HG03066 (cell line): Measurements from ENCODE around the gene PNLIP.

Experiments
- ATAC-seq: cut with Tn5 transposase; IDR thresholded peaks from one replicate; pipeline ENCODE4 v1.9.1; 2021; ENCODE audit warnings: low read depth; ENCODE audit not compliant: unreplicated experiment

The PNLIP gene

GRCh38 chr10:116567335-116567734 is 21.6 kb downstream of the PNLIP start:
- ATAC-seq: no peak

- no peak for ATAC-seq
These were observed 29.1 kb downstream of the PNLIP start for GRCh38 chr10:116574797-116575196.

GRCh38 chr10:116587878-116588591 is 42.3 kb downstream of the PNLIP start:
- no peak for ATAC-seq

DNA sequence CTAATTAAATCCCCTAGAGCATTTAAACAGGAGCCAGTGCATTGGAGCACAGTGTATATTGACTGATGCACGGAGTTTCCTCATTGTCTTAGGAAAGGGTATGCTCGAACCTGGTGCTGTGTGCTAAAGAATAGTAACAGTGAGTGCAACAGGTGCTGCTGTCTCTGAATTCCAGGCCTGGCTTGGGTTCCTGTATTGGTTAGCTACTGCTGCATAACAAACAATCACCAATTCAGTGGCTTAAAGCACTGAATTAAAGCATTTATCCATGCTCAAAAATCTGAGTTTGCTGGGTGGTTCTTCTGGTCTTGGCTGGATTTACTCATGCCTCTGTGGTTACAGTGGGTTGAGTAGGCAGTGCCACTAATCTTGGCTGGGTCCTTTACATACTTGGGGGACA is 43.3 kb downstream of the PNLIP start:
- no peak for ATAC-seq

DNA sequence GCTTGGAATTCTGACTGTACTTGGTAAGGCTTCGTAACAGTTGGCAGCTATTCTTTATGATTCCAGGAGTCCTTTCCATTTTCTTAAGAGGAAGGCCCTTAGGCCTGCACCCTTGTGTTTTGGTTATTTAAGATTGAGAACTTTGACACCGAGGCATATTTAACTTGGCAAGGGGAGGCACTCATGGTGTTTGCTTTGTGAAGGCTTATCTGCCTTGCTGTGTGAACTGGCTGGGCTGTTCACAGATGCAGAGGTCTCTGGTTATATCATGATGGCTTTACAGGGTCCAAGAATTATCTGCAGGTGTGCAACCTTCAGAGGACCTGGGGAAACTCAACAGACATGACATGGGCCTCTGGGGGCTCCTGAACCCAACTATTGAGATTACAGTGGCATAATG is 44.2 kb downstream of the PNLIP start:
- ATAC-seq: no peak

GRCh38 chr10:116590590-116591444 is 45.1 kb downstream of the PNLIP start, which contains the start of gene PNLIPRP1:
Gene PNLIPRP1, plus strand, starts transcription at chr10:116590959. Its CDS starts 171 bp downstream, at chr10:116591130.
- ATAC-seq: no peak

DNA sequence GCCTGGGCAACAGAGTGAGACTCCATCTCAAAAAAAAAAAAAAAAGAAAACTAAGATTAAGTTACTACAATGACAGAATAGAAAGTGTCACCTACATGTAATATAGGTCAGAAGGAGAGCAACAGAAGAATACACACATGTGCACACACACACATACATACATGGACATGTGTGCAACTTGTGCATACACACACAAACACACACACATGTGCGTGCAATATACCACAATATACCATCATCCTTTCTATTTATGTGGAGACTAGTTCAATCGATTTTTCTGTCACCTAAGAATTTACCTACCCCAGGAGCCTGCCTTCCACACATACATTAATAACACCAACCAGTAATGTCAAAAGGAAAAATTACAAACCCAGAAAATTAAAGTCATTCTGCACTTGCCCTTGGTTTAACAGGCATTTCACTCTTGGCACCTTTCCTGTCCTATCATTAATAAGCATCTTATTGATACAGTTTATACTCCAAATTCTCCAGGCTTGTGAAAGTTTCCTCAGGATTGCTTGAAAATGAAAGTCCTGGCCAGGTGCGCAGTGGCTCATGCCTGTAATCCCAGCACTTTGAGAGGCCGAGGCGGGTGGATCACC is 47.5 kb downstream of the PNLIP start:
- ATAC-seq: no peak

DNA sequence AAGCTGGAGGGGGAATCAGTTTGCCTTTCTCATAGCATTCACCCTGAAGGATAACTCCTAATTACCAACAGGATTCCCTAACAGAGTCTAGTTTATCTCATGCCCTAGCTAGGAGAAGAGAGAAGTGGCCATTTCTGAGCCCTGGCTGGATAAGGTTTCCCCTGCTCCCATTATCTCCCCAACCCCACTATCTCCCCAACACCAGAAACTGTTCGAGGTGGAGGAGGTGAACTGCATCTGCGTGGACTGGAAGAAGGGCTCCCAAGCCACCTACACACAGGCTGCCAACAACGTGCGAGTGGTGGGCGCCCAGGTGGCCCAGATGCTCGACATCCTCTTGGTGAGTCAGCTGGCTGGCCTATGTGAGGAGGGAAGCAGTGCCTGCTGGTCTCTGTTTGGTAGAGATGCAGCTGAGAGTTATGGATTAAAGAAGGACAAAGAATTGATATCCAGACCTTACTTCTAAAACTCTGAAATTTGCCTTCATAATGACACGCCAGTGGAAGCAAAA is 48.8 kb downstream of the PNLIP start:
- no peak for ATAC-seq

DNA sequence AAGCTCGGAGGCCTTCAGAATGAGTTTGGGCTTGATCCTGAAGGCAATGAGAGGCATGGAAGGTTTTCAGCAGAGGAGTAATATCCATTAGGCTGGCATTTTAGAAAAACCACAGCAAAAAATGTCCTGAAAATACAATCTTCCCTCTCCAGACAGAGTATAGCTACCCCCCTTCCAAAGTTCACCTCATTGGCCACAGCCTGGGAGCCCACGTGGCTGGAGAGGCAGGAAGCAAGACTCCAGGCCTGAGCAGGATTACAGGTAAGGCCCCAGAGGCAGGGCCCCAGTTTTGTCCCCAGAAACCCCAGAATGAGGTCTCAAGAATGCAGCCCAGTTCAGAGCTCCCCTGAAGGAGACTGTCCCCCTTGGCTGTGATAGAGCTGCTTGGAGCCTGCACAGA is 50.3 kb downstream of the PNLIP start:
- no peak for ATAC-seq

- ATAC-seq: no peak
These were observed 51.8 kb downstream of the PNLIP start for GRCh38 chr10:116597543-116597942.

DNA sequence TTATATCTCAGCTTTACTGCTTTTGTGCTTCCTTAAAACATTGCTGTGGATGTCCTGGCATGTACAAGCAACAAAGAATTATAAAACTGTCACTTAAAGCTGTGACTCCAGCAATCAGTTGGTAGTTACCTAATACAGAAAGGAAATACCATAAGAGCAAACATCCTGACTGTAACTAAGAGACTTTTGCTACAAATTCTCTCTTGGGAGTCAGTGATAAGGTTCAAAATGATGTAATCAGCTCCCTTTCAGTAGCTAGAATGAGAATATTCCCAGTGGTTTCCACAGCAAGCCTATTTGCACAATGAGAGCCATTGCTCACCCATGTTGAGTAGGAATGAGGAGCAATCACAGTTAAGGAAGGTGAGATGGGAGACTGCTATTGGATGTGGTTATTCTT is 52.6 kb downstream of the PNLIP start:
- no peak for ATAC-seq

DNA sequence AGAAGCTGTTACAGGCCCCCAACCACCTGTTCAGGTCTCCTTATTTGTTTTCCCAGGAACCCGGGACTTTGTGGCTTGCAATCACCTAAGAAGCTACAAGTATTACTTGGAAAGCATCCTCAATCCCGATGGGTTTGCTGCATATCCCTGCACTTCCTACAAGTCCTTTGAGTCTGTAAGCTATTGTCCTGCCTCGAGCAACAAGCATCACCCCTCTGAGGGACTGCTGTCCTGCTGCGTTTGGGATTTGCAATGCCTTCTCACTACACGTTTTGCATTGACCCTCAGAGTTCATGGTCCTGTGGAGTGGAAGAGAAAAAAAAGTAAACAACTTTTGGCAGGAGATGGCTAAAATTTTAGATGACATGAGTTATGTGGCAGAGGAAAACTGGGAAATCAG is 54.3 kb downstream of the PNLIP start:
- no peak for ATAC-seq

DNA sequence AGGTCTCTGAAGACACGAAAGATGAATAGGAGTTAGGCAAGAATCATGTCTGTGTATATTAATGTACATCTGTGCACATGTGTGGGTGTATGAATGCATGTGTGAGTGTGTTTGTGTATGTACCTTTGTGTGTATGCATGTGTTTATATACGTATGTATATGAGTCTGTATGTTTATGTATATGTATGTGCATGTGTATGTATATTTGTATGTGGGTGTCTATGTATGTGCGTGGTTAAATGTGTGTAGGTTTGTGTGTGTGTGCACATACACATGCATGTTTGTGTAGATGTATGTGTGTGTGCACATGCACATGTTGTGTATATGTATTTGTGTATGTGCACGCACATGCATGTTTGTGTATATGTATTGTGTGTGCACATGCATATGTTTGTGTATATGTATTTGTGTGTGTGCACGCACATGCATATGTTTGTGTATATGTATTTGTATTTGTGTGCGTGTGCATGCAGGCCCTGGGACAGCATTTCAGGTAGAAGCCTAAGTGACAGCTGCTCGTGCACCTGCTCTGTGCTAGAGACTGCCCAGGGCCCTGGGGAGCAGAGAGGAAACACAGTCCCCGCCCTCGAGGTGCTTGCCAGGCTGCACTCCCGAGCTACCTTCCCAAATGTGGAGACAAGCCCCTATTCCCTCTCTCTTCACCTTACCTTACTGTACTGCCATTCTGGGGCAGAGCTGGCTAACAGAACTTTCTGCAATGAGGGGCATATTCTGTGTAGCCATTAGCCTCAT is 57.1 kb downstream of the PNLIP start:
- ATAC-seq: no peak

DNA sequence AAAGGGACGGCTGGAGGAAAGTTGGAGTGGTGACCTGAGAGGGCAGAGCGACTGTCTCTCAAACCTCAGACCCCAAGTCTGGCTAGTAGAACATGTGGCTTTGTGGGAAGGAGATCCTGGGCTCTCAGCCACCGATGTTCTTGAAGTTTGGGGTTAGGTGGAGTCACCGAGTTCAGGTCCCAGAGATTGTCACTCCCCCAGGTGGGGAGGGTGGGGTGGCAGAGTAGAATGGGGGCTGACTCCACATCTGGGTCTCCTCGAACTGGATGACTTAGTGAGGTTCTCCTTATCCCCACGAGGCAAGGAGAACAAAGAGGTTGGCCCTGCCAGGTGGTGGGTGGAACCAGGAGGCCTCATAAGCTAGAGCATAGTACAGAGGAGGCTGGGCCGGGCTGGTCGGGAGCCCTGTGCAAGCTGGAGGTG is 60.3 kb downstream of the PNLIP start:
- ATAC-seq: no peak

- no peak for ATAC-seq
These were observed 61.6 kb downstream of the PNLIP start for GRCh38 chr10:116607336-116607735.

DNA sequence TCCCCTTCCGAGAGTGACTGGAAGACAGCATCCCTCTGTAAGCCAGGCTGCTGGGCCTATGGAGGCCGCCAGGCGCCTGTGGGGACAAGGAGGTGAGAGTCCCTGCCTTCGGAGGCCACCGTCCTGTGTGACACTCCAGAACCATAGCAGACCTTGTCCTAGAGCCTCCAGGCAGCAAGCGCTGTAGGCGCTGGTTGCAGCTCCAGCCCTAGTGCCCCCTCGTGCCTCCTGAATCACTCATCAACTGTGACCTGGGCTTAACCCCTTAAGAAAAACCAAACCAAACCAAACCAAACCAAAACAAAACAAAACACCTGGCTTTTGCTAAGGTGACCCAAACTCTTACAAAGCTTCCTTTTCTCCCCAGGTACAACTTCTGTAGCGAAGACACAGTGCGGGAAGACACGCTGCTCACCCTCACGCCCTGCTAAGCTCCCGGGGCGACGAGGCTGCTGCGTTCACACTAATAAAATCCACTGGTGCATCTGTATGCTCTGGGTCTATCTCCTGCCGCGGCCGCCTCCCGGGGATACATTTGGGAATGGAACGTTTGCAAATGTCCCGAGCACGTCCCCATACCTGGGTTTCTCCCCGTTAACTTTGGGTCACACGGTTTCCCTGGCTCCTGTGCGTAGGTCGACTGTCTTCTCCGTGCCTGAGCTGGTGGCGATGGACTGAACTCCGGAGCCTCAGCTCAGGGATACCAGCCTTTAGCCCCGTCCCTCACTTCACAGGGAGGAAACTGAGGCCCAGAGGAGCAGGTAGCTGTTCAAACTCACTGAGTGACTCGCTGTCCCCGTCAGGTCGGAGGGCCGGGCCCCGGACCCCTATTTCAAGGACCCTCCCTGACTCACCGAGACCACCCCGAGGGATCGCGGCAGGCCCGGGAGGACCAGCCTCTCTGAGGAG is 63.2 kb downstream of the PNLIP start:
- no peak for ATAC-seq

GRCh38 chr10:116610443-116611152 is 64.9 kb downstream of the PNLIP start:
- no peak for ATAC-seq

DNA sequence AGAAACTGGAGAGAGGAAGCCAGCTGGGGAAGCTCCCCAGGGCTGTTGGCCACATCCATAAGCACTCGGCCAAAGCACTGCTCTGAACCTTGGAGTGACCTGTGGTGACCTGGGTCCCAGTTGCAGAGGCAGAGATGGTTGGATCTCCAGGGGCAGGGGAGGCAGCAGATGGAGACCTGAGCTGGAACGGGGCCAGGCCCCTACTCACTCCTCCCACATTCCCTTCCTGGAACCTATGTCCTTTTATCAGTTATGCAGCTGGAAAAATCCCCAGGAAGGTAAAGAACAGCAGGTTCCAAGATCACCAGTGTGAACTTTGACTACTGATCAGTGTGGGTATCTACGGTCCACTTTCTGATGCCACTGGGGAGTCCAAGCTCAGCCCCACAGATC is 65.4 kb downstream of the PNLIP start:
- ATAC-seq: no peak
